Stimulated activated CD8-positive, alpha-beta memory T cell treated with anti-CD3 and anti-CD28 coated beads, Interleukin-7, amount 100 ng/mL, for 4 hours (primary cell): ENCODE results near the gene RINL.
"Not testable (repeated sequence)": the region's sequence is repeated elsewhere in the genome, so short reads cannot be mapped to it uniquely, and the experiment has no call there.

ENCODE experiments used
- DNase-seq, 2 donors: peaks; one replicate each; pipeline ENCODE4 v3.0.0-alpha.2; 2020; ENCODE audit warnings: low read depth in 2 of 2

Gene RINL

GRCh38 chr19:38834104-38834490, 44.0 kb downstream of the RINL start:
- DNase-seq, result no peak

GRCh38 chr19:38833092-38833425, 45.0 kb downstream of the RINL start:
- DNase-seq, result no peak

GRCh38 chr19:38831142-38831605, 46.9 kb downstream of the RINL start:
- no peak for DNase-seq

GRCh38 chr19:38830039-38830733, 47.9 kb downstream of the RINL start:
- DNase-seq, result no peak

- DNase-seq, result not testable (repeated sequence)
Measured at GRCh38 chr19:38829203-38829602, 48.9 kb downstream of the RINL start.

- no peak for DNase-seq
Measured at GRCh38 chr19:38826856-38827551, 51.1 kb downstream of the RINL start.

GRCh38 chr19:38825936-38826335, 52.1 kb downstream of the RINL start:
- DNase-seq, result not testable (repeated sequence)

GRCh38 chr19:38821230-38821825, 56.7 kb downstream of the RINL start:
- DNase-seq, result not testable (repeated sequence)

GRCh38 chr19:38819231-38819920, 58.7 kb downstream of the RINL start:
- no peak for DNase-seq
